Neural progenitor cell (in vitro differentiated cells): Measurements from ENCODE around the gene SPINK6. TPM values are rescaled to one million over a fixed set of nuclear protein-coding genes. Genes with fewer than 3 reads are reported as not detected.

Source experiments
- DNase-seq: peaks from one replicate; pipeline ENCODE4 v3.0.0-alpha.2; 2016; ENCODE audit warnings: low spot score
- H2AFZ ChIP-seq: fragments of 200-600 bp; sonication (generic); replicated peaks from 2 replicates; pipeline ENCODE4 v1.6.1; 2016; ENCODE audit warnings: antibody characterized with exemption
- H3F3A ChIP-seq: fragments of 200-600 bp; sonication (generic); 2 replicates; pipeline ENCODE4 v1.6.1; 2016; ENCODE audit warnings: antibody characterized with exemption, low read depth
- H3K27ac ChIP-seq: fragments of 200-600 bp; sonication (generic); 2 replicates; pipeline ENCODE4 v1.5.1; 2016; ENCODE audit warnings: mild to moderate bottlenecking
- H3K27me3 ChIP-seq: fragments of 200-600 bp; sonication (generic); 2 replicates; pipeline ENCODE4 v1.6.1; 2016; ENCODE audit warnings: mild to moderate bottlenecking, moderate library complexity
- H3K36me3 ChIP-seq: fragments of 200-600 bp; sonication (generic); 2 replicates; pipeline ENCODE4 v1.5.1; 2016
- H3K4me1 ChIP-seq: fragments of 200-600 bp; sonication (generic); 2 replicates; pipeline ENCODE4 v1.6.1; 2016; ENCODE audit warnings: mixed run types
- H3K4me2 ChIP-seq: fragments of 200-600 bp; sonication (generic); 2 replicates; pipeline ENCODE4 v1.6.1; 2016
- H3K4me3 ChIP-seq: fragments of 200-600 bp; sonication (generic); 2 replicates; pipeline ENCODE4 v1.5.1; 2016
- H3K79me2 ChIP-seq: fragments of 200-600 bp; sonication (generic); 2 replicates; pipeline ENCODE4 v1.6.1; 2016; ENCODE audit warnings: low read depth
- H3K9ac ChIP-seq: fragments of 200-600 bp; sonication (generic); 2 replicates; pipeline ENCODE4 v1.6.1; 2016
- H3K9me3 ChIP-seq: fragments of 200-600 bp; sonication (generic); 2 replicates; pipeline ENCODE4 v1.5.1; 2016; ENCODE audit warnings: low read depth
- H4K20me1 ChIP-seq: fragments of 200-600 bp; sonication (generic); 2 replicates; pipeline ENCODE4 v1.6.1; 2016; ENCODE audit warnings: low read depth
- H3K27ac Mint-ChIP-seq: 3 replicates; pipeline ENCODE4 v1.8.0; 2021; ENCODE audit warnings: mixed read lengths
- H3K27me3 Mint-ChIP-seq: 2 replicates; pipeline ENCODE4 v1.8.0; 2022; ENCODE audit warnings: low read depth, mild to moderate bottlenecking, inconsistent platforms, moderate library complexity, mixed read lengths; ENCODE audit not compliant: insufficient read depth
- H3K36me3 Mint-ChIP-seq: 3 replicates; pipeline ENCODE4 v1.8.0; 2021; ENCODE audit warnings: mixed read lengths
- H3K4me1 Mint-ChIP-seq: 3 replicates; pipeline ENCODE4 v1.8.0; 2021; ENCODE audit warnings: mixed read lengths
- H3K4me3 Mint-ChIP-seq: 3 replicates; pipeline ENCODE4 v1.8.0; 2021; ENCODE audit warnings: mild to moderate bottlenecking, moderate library complexity, mixed read lengths
- H3K9me3 Mint-ChIP-seq: 3 replicates; pipeline ENCODE4 v1.8.0; 2020; ENCODE audit warnings: mixed read lengths
- CTCF ChIP-seq: fragments of 200-600 bp; sonication (generic); IDR thresholded peaks from 2 replicates; pipeline ENCODE4 v1.5.1; 2017; ENCODE audit warnings: antibody characterized with exemption, mild to moderate bottlenecking
- EZH2 ChIP-seq: fragments of 200-600 bp; sonication (generic); IDR thresholded peaks from 2 replicates; pipeline ENCODE4 v1.6.1; 2017; ENCODE audit warnings: antibody characterized with exemption, mild to moderate bottlenecking, moderate library complexity
- EZH2phosphoT487 ChIP-seq: fragments of 200-600 bp; sonication (generic); IDR thresholded peaks from 2 replicates; pipeline ENCODE4 v1.6.1; 2017; ENCODE audit warnings: antibody characterized with exemption
- total RNA-seq: library from RNA; depleted of rRNA; stranded (reverse); fragments of >200 nt; gene quantifications from 2 replicates; pipeline ENCODE4 v1.2.3, GENCODE V29; 2015; ENCODE audit warnings: low replicate concordance

SPINK6 gene
- total RNA-seq, 1 donor from 2014 or later, result not detected

GRCh38 chr5:148172377-148172776 lies 30.5 kb upstream of the SPINK6 start:
- H3K27me3 ChIP-seq, result no peaks in the 10 kb centered on the region
- DNase-seq, result no peak
- H3F3A ChIP-seq, result peaks cover 9% of the 10 kb centered on the region
- no peaks in the 10 kb centered on the region for H3K36me3 ChIP-seq
- H3K27me3 Mint-ChIP-seq, result peaks cover 7% of the 10 kb centered on the region
- no peak overlapping the region for H3K27ac Mint-ChIP-seq
- H3K4me2 ChIP-seq, result no peak overlapping the region
- H3K4me1 ChIP-seq, result peaks cover 12% of the 10 kb centered on the region
- H2AFZ ChIP-seq, result no peak overlapping the region
- H3K9me3 ChIP-seq, result no peaks in the 10 kb centered on the region
- no peaks in the 10 kb centered on the region for H3K36me3 Mint-ChIP-seq
- no peak for TF ChIP-seq EZH2
- no peak for TF ChIP-seq EZH2phosphoT487
- TF ChIP-seq CTCF, result no peak
- no peaks in the 10 kb centered on the region for H4K20me1 ChIP-seq
- H3K4me3 ChIP-seq, result no peak overlapping the region
- H3K9me3 Mint-ChIP-seq, result no peaks in the 10 kb centered on the region
- no peak overlapping the region for H3K4me3 Mint-ChIP-seq
- H3K4me1 Mint-ChIP-seq, result peaks cover 5% of the 10 kb centered on the region
- H3K27ac ChIP-seq, result no peak overlapping the region
- no peaks in the 10 kb centered on the region for H3K79me2 ChIP-seq
- H3K9ac ChIP-seq, result no peak overlapping the region

GRCh38 chr5:148176480-148176879 lies 26.4 kb upstream of the SPINK6 start:
- Mint-ChIP-seq H3K36me3 (no peaks in the 10 kb centered on the region), H3K27me3 (peaks cover 2% of the 10 kb centered on the region), H3K27ac (no peak overlapping the region), H3K4me1 (peaks cover 5% of the 10 kb centered on the region), H3K4me3 (no peak overlapping the region), H3K9me3 (no peaks in the 10 kb centered on the region)
- Histone ChIP-seq H4K20me1 (no peaks in the 10 kb centered on the region), H3K4me1 (peaks cover 12% of the 10 kb centered on the region), H3K9me3 (no peaks in the 10 kb centered on the region), H3K79me2 (no peaks in the 10 kb centered on the region), H3K27me3 (no peaks in the 10 kb centered on the region), H2AFZ (no peak overlapping the region), H3K36me3 (no peaks in the 10 kb centered on the region), H3K9ac (no peak overlapping the region), H3K4me3 (no peak overlapping the region), H3K4me2 (no peak overlapping the region), H3K27ac (no peak overlapping the region), H3F3A (peaks cover 9% of the 10 kb centered on the region)
- peak; percentile 55 for DNase-seq
- no peak for TF ChIP-seq EZH2
- TF ChIP-seq EZH2phosphoT487, result peak; percentile 58
- TF ChIP-seq CTCF, result no peak

GRCh38 chr5:148177207-148177606 lies 25.6 kb upstream of the SPINK6 start:
- no peak for DNase-seq
- Histone ChIP-seq H3K9me3 (no peaks in the 10 kb centered on the region), H2AFZ (no peak overlapping the region), H4K20me1 (no peaks in the 10 kb centered on the region), H3K4me3 (no peak overlapping the region), H3K4me1 (peaks cover 12% of the 10 kb centered on the region), H3F3A (peaks cover 9% of the 10 kb centered on the region), H3K36me3 (no peaks in the 10 kb centered on the region), H3K79me2 (no peaks in the 10 kb centered on the region), H3K27me3 (no peaks in the 10 kb centered on the region), H3K27ac (no peak overlapping the region), H3K9ac (no peak overlapping the region), H3K4me2 (no peak overlapping the region)
- no peaks in the 10 kb centered on the region for H3K36me3 Mint-ChIP-seq
- TF ChIP-seq CTCF (no peak), EZH2phosphoT487 (no peak), EZH2 (no peak)
- peaks cover 2% of the 10 kb centered on the region for H3K27me3 Mint-ChIP-seq
- H3K4me3 Mint-ChIP-seq, result no peak overlapping the region
- H3K9me3 Mint-ChIP-seq, result no peaks in the 10 kb centered on the region
- no peak overlapping the region for H3K27ac Mint-ChIP-seq
- H3K4me1 Mint-ChIP-seq, result peaks cover 5% of the 10 kb centered on the region
